HG03095 (cell line): ENCODE measurements around the gene PDIK1L.

ENCODE experiments used
- ATAC-seq: cut with Tn5 transposase; IDR thresholded peaks from one replicate; pipeline ENCODE4 v1.9.1; 2021; ENCODE audit warnings: moderate library complexity; ENCODE audit not compliant: unreplicated experiment

PDIK1L gene

GRCh38 chr1:26111530-26112406 is at the start of gene PDIK1L:
Gene PDIK1L, plus strand, starts transcription at chr1:26111824. Its CDS starts 2,485 bp downstream, at chr1:26114309.
- peak; percentile 63 for ATAC-seq

DNA sequence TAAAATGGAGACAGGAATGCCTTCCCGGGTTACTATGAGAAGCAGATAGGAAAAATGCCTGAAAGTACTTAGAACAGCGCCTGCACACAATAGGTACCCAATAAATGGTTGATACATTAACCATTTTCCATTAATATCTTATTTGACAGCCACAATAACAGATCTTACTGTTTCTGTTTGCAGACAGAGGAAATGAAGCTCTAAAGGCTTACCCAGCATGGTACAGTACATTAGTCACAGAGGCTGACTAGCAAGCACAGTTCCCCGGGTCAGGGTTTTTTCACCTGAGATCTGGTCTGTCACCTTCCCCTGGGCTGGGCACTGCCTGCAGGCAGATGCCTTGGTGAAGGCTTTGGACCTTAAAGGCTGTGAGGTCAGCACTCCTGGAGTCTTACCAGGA is 47.1 kb upstream of the PDIK1L start:
- no peak for ATAC-seq

- no peak for ATAC-seq
Observed at GRCh38 chr1:26066160-26066559, 45.5 kb upstream of the PDIK1L start.

- no peak for ATAC-seq
Observed at GRCh38 chr1:26066857-26067256, 44.8 kb upstream of the PDIK1L start.

DNA sequence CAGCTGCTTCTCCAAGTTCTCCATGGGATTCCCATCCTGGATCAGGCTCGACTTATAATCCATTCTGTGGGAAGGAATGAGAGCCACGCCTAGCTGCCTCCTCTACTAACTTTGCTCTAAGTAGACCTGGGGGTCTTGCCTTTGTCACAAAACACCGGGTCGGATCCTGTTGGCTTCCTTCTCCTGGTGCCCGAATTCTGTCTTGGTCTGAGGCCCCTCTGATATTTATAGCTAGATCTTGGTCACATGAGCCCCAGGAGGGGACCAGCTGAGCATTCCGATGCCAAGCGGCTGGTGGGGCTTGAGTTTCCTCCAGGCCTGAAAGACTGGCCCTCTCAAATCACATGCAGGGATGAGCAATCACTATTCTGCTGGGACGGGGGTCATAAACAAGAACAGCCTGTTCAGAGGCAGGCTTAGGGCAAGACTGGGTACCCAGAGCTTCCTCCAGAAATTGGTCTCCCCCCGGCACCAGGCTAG is 44.2 kb upstream of the PDIK1L start, which contains the start of gene TRIM63:
Gene TRIM63 (minus strand): TSS at position 199 of the 480 bp plus-strand sequence. CDS start 136 bp downstream, at position 63.
- ATAC-seq: no peak

GRCh38 chr1:26069941-26070295 is 41.7 kb upstream of the PDIK1L start:
- ATAC-seq: no peak

- no peak for ATAC-seq
Observed at GRCh38 chr1:26070296-26070962, 41.2 kb upstream of the PDIK1L start.

- no peak for ATAC-seq
Observed at GRCh38 chr1:26070963-26071342, 40.7 kb upstream of the PDIK1L start.

DNA sequence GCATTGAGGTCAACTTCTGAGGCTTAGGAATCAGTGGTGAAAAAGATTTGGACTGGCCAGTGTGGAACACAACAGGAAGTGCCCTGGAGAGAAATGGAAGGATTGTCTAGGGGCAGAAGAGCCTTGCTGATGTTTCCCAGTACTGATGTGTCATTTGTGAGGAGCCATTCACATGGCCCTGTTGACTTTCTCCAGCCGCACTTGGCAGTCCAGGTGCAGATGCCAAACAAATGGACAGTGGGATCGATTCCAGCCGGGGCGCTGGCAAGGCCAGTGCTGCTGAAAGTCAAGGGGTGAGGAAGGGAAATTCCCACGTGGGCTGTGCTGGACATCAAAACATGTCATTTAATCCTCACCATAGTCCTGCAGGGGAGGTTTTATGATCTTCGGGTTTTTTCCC is 39.3 kb upstream of the PDIK1L start:
- no peak for ATAC-seq

- no peak for ATAC-seq
Observed at GRCh38 chr1:26075421-26076144, 36.0 kb upstream of the PDIK1L start.

DNA sequence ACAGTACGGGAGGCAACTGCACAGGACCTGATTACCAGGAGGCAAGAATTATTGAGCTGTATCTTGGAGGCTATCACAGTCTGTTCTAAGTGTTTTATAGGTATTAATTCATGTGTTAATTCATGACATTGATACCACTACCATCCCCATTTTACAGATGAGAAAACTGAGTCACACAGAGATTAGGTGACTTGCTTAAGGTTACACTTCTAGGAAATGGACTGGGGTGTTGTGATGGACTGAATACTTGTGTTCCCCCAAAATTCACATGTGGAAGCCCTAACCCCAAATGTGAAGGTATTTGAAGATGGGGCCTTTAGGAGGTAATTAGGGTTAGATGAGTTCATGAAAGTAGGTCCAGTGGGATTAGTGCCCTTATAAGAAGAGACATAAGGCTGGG is 34.1 kb upstream of the PDIK1L start:
- no peak for ATAC-seq

- no peak for ATAC-seq
Observed at GRCh38 chr1:26078286-26079177, 33.1 kb upstream of the PDIK1L start.

- ATAC-seq: no peak
Observed at GRCh38 chr1:26079178-26079563, 32.5 kb upstream of the PDIK1L start.

- ATAC-seq: no peak
Observed at GRCh38 chr1:26079960-26080814, 31.4 kb upstream of the PDIK1L start.

DNA sequence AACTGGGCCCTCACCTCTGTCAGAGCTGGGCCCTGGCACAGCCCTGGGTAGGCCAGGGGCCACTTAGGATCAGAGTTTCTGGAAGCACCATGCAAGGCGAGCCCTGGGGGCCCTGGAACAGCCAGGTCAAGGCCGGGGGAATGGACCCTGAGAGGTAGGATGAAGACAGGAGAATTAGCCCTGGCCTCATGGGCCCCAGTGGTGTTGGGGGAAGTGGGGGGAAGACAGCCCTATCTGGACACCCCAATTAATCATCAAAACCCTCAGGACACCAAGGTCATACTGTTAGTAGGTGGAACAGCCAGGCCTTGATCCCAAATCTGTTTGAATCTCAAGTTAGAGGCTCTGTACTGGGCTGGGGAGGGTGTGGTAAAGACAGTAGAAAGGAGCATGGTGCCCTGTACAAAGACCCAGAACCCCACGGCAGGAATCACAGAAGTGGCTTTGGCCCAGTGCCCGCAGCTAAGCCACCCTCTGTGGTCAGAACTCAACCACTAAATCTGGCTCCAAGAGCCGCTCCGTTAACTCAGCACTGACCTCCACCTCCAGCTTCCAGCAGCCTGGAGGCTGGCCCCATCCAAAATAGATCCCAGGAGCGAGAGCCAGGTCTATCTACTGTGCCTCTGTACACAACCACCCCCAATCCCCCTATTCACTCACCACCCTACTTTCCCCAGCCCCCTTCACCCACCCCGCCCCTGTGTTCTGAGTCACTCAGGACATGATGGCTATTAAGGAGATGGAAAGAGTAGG is 30.2 kb upstream of the PDIK1L start:
- no peak for ATAC-seq

- ATAC-seq: no peak
Observed at GRCh38 chr1:26082020-26082350, 29.6 kb upstream of the PDIK1L start.

DNA sequence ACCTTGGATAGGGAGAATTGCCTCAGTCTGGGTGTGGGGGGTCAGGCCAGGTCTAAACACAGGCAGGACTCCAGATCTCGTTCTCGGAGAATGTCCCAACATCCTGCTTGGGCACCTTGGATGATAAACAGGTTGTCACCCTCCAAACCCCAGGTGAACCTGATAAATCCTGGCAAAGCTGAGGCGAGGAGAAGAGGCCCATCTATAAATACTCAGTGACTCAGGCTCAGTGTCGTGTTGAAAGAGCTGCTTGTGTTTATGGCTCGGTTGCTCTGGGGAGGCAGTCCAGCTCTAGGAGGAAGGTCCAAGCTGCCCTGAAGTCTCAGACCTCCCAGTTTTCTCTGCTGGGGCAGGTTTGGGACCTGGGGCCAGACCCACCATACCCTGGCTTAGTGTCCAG is 28.4 kb upstream of the PDIK1L start:
- ATAC-seq: no peak

DNA sequence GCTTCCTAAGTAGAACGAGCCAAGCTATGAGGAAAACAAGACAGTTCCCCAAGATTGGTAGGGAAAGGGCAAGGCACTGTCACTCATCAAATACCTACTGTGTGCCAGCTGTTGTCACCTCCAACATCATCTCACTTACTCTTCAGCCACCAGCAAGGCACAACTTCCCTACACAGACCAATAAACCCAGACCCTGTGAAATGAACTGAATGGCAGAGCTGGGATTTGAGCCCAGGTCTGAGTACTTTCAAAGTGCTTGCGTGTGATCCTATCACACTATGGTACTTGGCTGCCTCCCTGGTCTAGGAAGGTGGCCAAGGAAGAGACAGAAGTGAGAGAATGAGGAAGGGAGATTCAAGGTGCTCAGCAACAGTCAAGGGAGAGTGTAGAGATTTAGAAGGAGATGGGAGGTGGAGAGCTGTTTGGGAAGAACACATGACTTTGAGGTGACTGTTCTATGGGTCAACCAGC is 27.5 kb upstream of the PDIK1L start:
- ATAC-seq: no peak

DNA sequence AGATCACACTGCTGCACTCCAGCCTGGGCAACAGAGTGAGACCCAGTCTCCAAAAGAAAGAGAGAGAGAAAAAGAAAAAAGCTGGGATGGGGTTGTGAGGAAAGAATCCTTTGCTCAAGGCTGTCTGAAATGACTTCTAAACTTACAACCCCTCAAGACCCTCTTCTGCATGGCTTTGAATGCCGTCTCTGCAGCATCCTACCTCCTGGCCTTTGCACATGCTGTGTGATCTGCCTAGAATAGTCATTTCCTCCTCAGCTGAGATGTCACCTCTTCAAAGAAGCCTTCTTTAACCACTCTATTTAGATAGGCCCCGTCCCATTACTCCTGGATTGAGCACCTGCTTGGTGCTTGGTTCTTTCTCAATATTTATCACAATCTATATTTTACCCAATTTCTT is 26.8 kb upstream of the PDIK1L start:
- no peak for ATAC-seq
